Measurements from ENCODE around the gene ENTPD1. TPM values are rescaled to one million over a fixed set of nuclear protein-coding genes. Genes with fewer than 3 reads are reported as not detected.
"Not testable (repeated sequence)": the region's sequence is repeated elsewhere in the genome, so short reads cannot be mapped to it uniquely, and the experiment has no call there.

ENTPD1 gene
- total and polyA plus RNA-seq, 12 donors: 4.5 to 35.2 (median 18.3) TPM

DNA sequence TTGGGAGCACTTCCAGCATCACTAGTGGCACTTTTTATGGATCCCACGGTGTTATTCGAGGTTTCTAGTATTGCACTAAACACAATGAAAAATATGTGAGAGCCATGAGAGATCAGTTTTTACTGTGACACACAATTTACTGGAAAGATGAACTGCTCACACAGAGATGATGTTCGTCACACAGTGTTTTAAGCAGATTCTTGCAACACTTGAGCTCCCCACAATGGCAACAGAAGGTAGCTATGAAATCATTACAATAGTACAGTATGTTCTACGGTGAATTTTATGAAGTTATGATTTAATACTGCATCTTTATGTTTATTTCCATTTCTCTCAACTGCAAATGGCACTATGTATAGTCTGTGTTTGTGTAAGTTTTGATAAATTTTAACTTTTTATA lies 27.4 kb upstream of the ENTPD1 start:
- Histone ChIP-seq H3K27ac (peak overlapping the region in 2 of 5 donors; percentile 28 to 55), H3K27me3 (no peaks in the 10 kb centered on the region), H3K36me3 (replicated peaks in 1 of 2) (no peaks in the 10 kb centered on the region), H3K4me1 (replicated peaks in 1 of 2) (no peaks in the 10 kb centered on the region), H3K4me3 (no peak overlapping the region), H3K9me3 (replicated peaks in 1 of 3) (no peaks in the 10 kb centered on the region)
- DNase-seq: peak in 1 of 7 donors; percentile 10
- 35 to 54% (median 46%) methylated on average over 4 of the region's 4 CpGs for WGBS, 4 donors
- intact Hi-C loops (cut with DNase I): no loop called here
- TF ChIP-seq POLR2A (IDR thresholded peaks at IDR 0.05): no peak
- TF ChIP-seq, protein P1, sequence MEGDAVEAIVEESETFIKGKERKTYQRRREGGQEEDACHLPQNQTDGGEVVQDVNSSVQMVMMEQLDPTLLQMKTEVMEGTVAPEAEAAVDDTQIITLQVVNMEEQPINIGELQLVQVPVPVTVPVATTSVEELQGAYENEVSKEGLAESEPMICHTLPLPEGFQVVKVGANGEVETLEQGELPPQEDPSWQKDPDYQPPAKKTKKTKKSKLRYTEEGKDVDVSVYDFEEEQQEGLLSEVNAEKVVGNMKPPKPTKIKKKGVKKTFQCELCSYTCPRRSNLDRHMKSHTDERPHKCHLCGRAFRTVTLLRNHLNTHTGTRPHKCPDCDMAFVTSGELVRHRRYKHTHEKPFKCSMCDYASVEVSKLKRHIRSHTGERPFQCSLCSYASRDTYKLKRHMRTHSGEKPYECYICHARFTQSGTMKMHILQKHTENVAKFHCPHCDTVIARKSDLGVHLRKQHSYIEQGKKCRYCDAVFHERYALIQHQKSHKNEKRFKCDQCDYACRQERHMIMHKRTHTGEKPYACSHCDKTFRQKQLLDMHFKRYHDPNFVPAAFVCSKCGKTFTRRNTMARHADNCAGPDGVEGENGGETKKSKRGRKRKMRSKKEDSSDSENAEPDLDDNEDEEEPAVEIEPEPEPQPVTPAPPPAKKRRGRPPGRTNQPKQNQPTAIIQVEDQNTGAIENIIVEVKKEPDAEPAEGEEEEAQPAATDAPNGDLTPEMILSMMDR (IDR thresholded peaks at IDR 0.05): no peak

DNA sequence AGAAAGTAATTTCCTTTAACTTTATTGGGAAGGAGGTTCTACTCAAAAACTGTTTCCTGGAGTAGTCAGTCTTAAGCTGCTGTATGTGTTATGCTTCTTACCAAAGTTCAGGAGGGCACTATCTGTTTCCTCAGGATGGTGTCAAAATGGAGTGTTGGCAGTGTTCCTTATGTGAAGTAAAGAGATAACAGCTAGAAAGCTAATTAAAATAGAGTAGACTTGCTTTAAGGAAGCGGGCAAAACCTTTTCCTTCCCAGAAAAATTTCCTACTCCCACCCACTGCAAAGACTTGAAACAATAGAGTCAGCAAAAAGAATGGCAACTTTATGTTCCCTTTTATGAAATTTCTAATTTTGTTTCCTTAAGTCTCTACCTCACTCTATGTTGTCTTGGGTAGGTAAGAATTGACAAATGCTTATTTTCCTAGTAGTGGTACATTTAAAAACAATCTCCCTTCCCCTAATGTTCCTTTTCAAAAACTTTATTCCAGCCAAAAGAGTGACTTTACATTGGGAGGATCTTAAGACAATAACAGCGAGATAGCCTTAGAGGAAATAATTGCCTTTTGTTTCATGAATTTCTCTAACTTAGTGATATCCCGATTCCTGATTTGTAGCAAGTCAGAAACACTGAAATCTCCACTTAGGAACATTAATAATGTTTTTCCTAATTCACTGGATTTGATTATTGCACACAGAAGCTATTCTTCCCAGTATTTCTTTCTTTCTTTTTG lies 26.5 kb upstream of the ENTPD1 start:
- Histone ChIP-seq H3K9me3 (replicated peaks in 1 of 3) (no peaks in the 10 kb centered on the region), H3K4me3 (no peak overlapping the region), H3K4me1 (replicated peaks in 1 of 2) (no peaks in the 10 kb centered on the region), H3K27me3 (no peaks in the 10 kb centered on the region), H3K27ac (peak overlapping the region in 4 of 5 donors; percentile 19 to 68 (median 35)), H3K36me3 (replicated peaks in 1 of 2) (no peaks in the 10 kb centered on the region)
- no peak for TF ChIP-seq POLR2A (IDR thresholded peaks at IDR 0.05)
- TF ChIP-seq, protein P1 (IDR thresholded peaks at IDR 0.05): no peak
- 50 to 57% (median 53%) methylated on average over 3 of the region's 3 CpGs for WGBS, 4 donors
- intact Hi-C loops (cut with DNase I): no loop called here
- no peak for DNase-seq

DNA sequence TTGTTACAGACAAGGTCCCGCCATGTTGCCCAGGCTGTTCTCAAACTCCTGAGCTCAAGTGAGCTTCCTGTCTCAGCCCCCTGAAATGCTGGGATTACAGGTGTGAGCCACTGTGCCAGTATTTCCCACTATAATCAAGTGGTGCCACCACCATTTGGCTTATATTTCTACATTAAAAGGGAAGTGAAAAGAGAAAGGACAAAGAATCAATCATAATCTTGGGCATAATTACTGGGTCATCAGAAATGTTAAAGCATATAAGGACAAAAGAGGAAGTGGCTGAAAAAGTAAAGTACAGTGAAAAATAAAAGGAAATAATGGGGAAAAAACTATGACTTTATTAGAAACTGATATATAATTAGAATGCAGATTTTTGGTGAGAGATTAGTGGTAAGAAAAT lies 25.7 kb upstream of the ENTPD1 start:
- no peaks in the 10 kb centered on the region for H3K9me3 ChIP-seq (replicated peaks in 1 of 3)
- 64 to 83% (median 76%) methylated on average over 1 of the region's 1 CpG for WGBS, 4 donors

DNA sequence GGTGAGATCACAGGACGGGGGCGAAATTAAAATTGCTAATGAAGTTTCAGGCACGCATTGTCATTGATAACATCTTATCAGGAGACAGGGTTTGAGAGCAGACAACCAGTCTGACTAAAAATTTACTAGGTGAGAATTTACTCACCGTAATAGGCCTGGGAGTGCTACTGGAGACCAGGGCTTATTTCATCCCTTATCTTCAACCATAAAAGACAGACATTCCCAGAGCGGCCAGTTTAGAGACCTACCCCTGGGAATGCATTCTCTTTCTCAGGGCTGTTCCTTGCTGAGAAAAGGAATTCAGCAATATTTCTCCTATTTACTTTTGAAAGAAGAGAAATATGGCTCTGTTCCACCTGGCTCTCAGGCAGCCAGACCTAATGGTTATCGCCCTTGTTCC lies 23.1 kb upstream of the ENTPD1 start:
- H3K4me3 ChIP-seq; H3K27ac ChIP-seq; H3K4me1 ChIP-seq (replicated peaks in 1 of 2); H3K27me3 ChIP-seq; H3K9me3 ChIP-seq (replicated peaks in 1 of 3); intact Hi-C loops (cut with DNase I); DNase-seq; H3K36me3 ChIP-seq (replicated peaks in 1 of 2): not testable (repeated sequence)
- 92 to 97% (median 93%) methylated on average over 6 of the region's 6 CpGs for WGBS, 4 donors

More for the DNA sequence above, 25.7 kb upstream of the ENTPD1 start:
- Histone ChIP-seq H3K4me3 (no peak overlapping the region), H3K27ac (peak overlapping the region in 4 of 5 donors; percentile 19 to 68 (median 35)), H3K4me1 (replicated peaks in 1 of 2) (no peaks in the 10 kb centered on the region), H3K36me3 (replicated peaks in 1 of 2) (no peaks in the 10 kb centered on the region), H3K27me3 (no peaks in the 10 kb centered on the region)
- DNase-seq: no peak
- TF ChIP-seq, protein P1 (IDR thresholded peaks at IDR 0.05): no peak
- no peak for TF ChIP-seq POLR2A (IDR thresholded peaks at IDR 0.05)
- intact Hi-C loops (cut with DNase I): no loop called here

DNA sequence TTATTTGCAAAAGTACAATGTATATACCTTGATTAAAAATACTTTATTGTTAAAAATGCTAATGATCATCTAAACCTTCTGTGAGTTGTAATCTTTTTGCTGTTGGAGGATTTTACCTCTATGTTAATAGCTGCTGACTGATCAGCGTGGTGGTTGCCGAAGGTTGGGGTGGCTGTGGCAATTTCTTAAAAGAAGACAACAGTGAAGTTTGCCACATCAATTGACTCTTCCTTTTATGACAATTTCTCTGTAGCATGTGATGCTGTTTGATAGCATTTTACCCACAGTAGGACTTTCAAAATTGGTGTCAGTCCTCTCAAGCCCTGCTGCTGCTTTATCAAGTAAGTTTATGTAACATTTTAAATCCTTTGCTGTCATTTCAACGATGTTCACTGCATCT lies 16.9 kb upstream of the ENTPD1 start:
- intact Hi-C loops (cut with DNase I): no loop called here
- Histone ChIP-seq H3K4me1 (replicated peaks in 1 of 2) (peaks cover 0 to 10% of the 10 kb centered on the region in 2 donors), H3K9me3 (replicated peaks in 1 of 3) (no peaks in the 10 kb centered on the region), H3K36me3 (replicated peaks in 1 of 2) (no peaks in the 10 kb centered on the region), H3K4me3 (no peak overlapping the region), H3K27me3 (no peaks in the 10 kb centered on the region), H3K27ac (no peak overlapping the region)
- DNase-seq: no peak
- 73 to 88% (median 85%) methylated on average over 3 of the region's 3 CpGs for WGBS, 4 donors
- TF ChIP-seq, protein P1 (IDR thresholded peaks at IDR 0.05): no peak
- no peak for TF ChIP-seq POLR2A (IDR thresholded peaks at IDR 0.05)

Measured in adrenal gland (tissue), 12 donors.